GM12891 (cell line): ENCODE measurements around the gene NR1I2.

ENCODE experiments used
- POLR2A ChIP-seq: IDR thresholded peaks from 2 replicates; pipeline ENCODE4 v1.6.1; 2011; ENCODE audit warnings: low read depth, low read length, control low read depth
- POLR2AphosphoS5 ChIP-seq: IDR thresholded peaks from 2 replicates; pipeline ENCODE4 v1.6.1; 2011; ENCODE audit warnings: low read depth, low read length, control low read depth
- POU2F2 ChIP-seq: IDR thresholded peaks from 2 replicates; pipeline ENCODE4 v1.6.1; 2011; ENCODE audit warnings: low read depth, mild to moderate bottlenecking, control low read depth, low read length, moderate library complexity
- SPI1 ChIP-seq: IDR thresholded peaks from 2 replicates; pipeline ENCODE4 v1.6.1; 2011; ENCODE audit warnings: low read depth, low read length, control low read depth
- TAF1 ChIP-seq: IDR thresholded peaks from 2 replicates; pipeline ENCODE4 v1.6.1; 2011; ENCODE audit warnings: low read depth, low read length, control low read depth

DNA sequence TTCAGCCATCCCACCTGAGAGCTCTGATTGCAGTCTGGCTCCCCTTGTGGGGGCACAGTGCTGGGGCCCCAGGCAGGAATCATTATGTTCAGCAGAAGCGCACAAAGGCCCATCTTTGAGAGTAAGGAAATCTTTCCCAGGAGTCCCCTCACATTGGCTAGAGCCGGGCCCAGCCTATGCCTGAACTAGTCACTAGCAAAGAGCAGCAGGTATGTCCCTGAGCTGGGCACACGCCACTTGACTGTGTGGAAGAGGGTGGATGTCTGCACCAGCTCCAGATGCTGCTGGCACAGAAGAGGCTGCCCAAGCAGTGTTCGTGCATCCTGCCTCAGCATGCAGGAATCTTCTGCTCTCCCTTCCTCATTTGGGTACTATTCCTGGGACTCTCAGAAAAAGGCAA lies 26.3 kb downstream of the NR1I2 start:
- TF ChIP-seq POLR2A: no peak
- TF ChIP-seq POU2F2: no peak
- no peak for TF ChIP-seq TAF1
- TF ChIP-seq POLR2AphosphoS5: no peak
- TF ChIP-seq SPI1: no peak
